OCI-LY1 (cell line): Measurements from ENCODE around the gene PLEKHA6.

Experiments
- EZH2 ChIP-seq: fragments of 200-600 bp; sonication (generic), shearing (Covaris generic); IDR thresholded peaks from 2 replicates; pipeline ENCODE4 v1.8.0; 2017; ENCODE audit warnings: borderline replicate concordance, mixed run types, mild to moderate bottlenecking, antibody characterized with exemption, low read length, moderate library complexity, mixed read lengths
- TF ChIP-seq, protein P1 (sequence below): fragments of 200-600 bp; sonication (generic), shearing (Covaris generic); IDR thresholded peaks from 2 replicates; pipeline ENCODE4 v1.5.1; 2017; ENCODE audit warnings: mild to moderate bottlenecking, antibody characterized with exemption, low read length, moderate library complexity, mixed read lengths

DNA sequence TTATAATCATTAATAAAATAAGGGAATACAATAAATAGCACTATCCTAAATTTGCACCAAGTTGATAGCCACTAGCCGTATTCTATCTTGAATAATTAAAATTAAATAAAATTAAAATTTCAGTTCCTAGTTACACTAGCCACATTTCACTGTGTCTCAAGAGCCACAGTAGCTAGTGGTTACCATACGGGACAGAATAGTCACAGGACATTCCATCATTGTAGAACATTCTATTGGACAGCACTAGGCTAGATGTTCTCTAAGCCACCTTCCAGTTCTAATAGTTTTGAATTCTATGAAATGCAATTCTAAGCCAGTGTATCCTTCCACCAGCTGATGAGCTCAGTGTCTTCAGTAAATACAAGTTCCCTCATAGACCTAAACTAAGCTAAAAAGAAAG lies 74.8 kb downstream of the PLEKHA6 start:
- TF ChIP-seq, protein P1, sequence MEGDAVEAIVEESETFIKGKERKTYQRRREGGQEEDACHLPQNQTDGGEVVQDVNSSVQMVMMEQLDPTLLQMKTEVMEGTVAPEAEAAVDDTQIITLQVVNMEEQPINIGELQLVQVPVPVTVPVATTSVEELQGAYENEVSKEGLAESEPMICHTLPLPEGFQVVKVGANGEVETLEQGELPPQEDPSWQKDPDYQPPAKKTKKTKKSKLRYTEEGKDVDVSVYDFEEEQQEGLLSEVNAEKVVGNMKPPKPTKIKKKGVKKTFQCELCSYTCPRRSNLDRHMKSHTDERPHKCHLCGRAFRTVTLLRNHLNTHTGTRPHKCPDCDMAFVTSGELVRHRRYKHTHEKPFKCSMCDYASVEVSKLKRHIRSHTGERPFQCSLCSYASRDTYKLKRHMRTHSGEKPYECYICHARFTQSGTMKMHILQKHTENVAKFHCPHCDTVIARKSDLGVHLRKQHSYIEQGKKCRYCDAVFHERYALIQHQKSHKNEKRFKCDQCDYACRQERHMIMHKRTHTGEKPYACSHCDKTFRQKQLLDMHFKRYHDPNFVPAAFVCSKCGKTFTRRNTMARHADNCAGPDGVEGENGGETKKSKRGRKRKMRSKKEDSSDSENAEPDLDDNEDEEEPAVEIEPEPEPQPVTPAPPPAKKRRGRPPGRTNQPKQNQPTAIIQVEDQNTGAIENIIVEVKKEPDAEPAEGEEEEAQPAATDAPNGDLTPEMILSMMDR, result no peak
- no peak for TF ChIP-seq EZH2
